NCI-H526 treated with DMSO at 0.1 percent for 48 hours (cell line): ENCODE results near the gene ZBED2.

Experiments used
- DNase-seq: peaks from one replicate; lab custom pipeline; 2025; lab: John Stamatoyannopoulos, UW

Gene ZBED2

GRCh38 chr3:111604119-111604518 is 9.0 kb upstream of the ZBED2 start:
- no peak for DNase-seq

GRCh38 chr3:111603679-111604078 is 8.5 kb upstream of the ZBED2 start:
- DNase-seq, result no peak

- no peak for DNase-seq
Observed at GRCh38 chr3:111601810-111602209, 6.7 kb upstream of the ZBED2 start.

GRCh38 chr3:111598552-111598951 is 3.4 kb upstream of the ZBED2 start:
- no peak for DNase-seq

GRCh38 chr3:111598139-111598538 is 3.0 kb upstream of the ZBED2 start:
- DNase-seq, result no peak

GRCh38 chr3:111596328-111596727 is 1.2 kb upstream of the ZBED2 start:
- no peak for DNase-seq

- no peak for DNase-seq
Observed at GRCh38 chr3:111594781-111595180, 365 bp downstream of the ZBED2 start.

GRCh38 chr3:111594205-111594604 is 941 bp downstream of the ZBED2 start:
- DNase-seq, result no peak

GRCh38 chr3:111593666-111594065 is 1.5 kb downstream of the ZBED2 start:
- no peak for DNase-seq

GRCh38 chr3:111592936-111593335 is 2.2 kb downstream of the ZBED2 start:
- no peak for DNase-seq

- DNase-seq, result no peak
Observed at GRCh38 chr3:111592143-111592542, 3.0 kb downstream of the ZBED2 start.

- DNase-seq, result no peak
Observed at GRCh38 chr3:111591555-111591954, 3.6 kb downstream of the ZBED2 start.

- no peak for DNase-seq
Observed at GRCh38 chr3:111590143-111590491, 5.0 kb downstream of the ZBED2 start.

- no peak for DNase-seq
Observed at GRCh38 chr3:111589303-111590142, 5.6 kb downstream of the ZBED2 start.

- no peak for DNase-seq
Observed at GRCh38 chr3:111588527-111588926, 6.6 kb downstream of the ZBED2 start.

- DNase-seq, result no peak
Observed at GRCh38 chr3:111585217-111585616, 9.9 kb downstream of the ZBED2 start.

GRCh38 chr3:111584744-111585143 is 10.4 kb downstream of the ZBED2 start:
- DNase-seq, result no peak

- no peak for DNase-seq
Observed at GRCh38 chr3:111582120-111582474, 13.0 kb downstream of the ZBED2 start.

- DNase-seq, result no peak
Observed at GRCh38 chr3:111581403-111582119, 13.6 kb downstream of the ZBED2 start.

GRCh38 chr3:111579495-111579894 is 15.7 kb downstream of the ZBED2 start:
- no peak for DNase-seq

- DNase-seq, result no peak
Observed at GRCh38 chr3:111578867-111579266, 16.3 kb downstream of the ZBED2 start.

- DNase-seq, result peak; percentile 4
Observed at GRCh38 chr3:111577798-111578685, 17.1 kb downstream of the ZBED2 start.

GRCh38 chr3:111577113-111577512 is 18.0 kb downstream of the ZBED2 start:
- no peak for DNase-seq
